DOHH2 (cell line): ENCODE results near the gene PADI3.

Experiments
- CTCF ChIP-seq: fragments of 200-600 bp; sonication (generic); IDR thresholded peaks from one replicate; pipeline ENCODE4 v1.5.1; 2014; ENCODE audit warnings: antibody characterized with exemption, mild to moderate bottlenecking, low read depth, low read length; ENCODE audit not compliant: poor library complexity, severe bottlenecking
- EZH2phosphoT487 ChIP-seq: fragments of 200-600 bp; sonication (generic); IDR thresholded peaks from 2 replicates; pipeline ENCODE4 v1.6.1; 2017; ENCODE audit warnings: borderline replicate concordance, mild to moderate bottlenecking, antibody characterized with exemption, low read length, moderate library complexity, mixed read lengths

- TF ChIP-seq CTCF (no peak), EZH2phosphoT487 (no peak)
Observed at GRCh38 chr1:17206196-17206595, 42.7 kb upstream of the PADI3 start.
